Measurements from ENCODE around the gene SOHLH2.

SOHLH2 gene

DNA sequence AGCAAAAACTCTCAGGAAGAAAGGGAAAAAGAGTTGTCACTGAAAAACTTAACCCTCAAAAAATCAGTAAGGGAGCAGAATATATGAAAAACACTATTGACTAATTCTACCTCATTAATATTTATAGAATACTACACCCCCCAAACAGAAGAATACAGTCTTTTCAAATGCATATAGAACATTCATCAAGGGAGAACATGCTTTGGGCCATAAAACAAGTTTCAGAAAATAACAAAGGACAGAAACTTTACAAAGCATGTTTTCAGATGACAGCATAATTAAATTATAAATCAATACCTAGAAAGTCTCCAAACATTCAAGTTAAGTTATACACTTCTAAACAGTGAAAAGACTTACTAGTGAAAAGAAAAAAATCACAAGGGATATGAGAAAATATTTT is 30.5 kb downstream of the SOHLH2 start:
- no peak for DNase-seq

DNA sequence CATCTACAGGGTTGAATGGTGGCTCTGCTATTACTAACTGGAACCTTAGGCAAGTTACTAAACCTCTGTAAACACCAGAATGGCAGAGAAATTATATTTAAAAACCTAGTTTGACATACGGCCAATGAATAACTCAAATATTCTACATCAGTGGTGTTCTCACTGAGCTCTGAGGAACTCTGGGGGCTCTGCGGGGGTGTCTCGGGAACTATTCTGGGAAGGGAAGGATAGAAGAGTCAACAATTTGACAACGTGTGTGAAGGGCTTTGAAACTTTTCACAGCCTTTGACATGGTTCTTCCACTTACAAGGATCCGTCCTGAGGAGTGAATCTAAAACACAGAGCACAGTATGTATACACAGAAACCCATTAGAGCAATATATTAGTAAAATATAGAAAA is 38.7 kb downstream of the SOHLH2 start:
- DNase-seq: no peak

DNA sequence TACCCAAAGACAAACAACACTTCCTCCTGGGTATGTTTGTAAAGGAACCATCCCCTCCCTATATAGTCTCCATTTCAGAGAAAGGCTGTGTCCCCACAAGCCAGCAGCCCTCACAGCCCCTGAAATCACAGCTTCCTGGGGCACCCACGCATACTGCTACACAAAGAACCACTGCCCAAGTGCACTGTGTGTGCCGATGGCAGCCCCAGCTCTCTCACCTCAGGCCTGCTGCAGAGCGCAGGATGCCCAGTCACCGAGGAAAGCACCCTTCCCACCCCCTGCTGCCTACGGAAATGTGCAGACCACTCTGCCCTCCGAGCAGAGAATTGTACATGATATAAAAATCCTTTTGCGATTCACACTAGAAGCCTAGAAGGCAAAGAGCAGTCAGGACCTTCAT is 39.4 kb downstream of the SOHLH2 start:
- DNase-seq: no peak

DNA sequence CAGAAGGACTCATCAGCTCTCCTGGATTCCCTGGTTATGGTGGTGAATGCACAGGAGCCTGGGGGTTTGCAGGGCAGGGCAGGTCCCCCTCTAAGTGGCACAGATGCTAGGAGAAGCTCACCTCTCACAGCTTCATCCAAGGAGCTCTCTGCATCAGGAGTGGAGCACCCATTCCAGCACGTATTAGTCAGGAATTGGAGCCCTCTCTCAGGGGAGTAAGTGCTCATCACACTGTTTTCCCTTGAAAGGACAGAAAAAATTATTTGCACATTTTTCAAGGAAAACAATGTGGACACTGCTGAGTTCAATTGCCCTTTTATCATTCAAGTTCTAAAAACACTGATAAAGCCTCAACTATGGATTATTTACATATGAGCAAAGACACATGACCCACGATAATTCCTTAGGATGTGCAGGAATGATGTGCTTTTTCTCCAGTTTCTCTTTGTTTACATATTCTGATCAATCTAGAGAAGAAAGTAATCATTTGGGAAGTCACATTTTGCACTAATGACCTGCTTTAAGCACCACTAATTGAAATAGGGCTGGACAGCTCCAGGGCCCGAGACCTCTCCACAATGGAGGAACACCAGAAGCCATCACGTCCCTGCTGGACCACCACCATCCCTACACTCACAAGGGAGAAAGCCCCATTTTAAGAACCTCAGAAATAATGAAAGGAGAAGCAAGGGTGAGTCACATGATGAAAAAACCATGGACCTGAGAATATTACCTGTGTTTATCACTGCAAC is 40.6 kb downstream of the SOHLH2 start:
- no peak for DNase-seq

DNA sequence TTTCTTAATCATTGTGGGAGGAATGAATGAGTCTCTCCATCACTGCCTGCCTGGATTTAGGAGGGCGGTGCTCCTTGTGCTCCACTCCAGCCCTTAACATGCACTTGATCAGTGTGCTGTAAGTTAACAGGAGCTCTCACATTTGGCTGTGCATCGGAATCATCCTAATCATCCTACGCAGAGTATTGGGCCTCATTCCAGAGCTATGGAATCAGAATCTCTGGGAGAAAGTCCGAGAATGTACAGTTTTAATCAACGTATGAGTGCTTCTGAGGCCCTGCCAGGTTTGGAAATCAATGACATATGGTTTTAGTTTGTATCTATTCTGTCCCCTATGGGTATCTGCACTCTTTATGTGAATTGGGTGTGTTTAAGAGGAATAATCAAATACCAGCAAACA is 48.3 kb downstream of the SOHLH2 start:
- DNase-seq: no peak

DNA sequence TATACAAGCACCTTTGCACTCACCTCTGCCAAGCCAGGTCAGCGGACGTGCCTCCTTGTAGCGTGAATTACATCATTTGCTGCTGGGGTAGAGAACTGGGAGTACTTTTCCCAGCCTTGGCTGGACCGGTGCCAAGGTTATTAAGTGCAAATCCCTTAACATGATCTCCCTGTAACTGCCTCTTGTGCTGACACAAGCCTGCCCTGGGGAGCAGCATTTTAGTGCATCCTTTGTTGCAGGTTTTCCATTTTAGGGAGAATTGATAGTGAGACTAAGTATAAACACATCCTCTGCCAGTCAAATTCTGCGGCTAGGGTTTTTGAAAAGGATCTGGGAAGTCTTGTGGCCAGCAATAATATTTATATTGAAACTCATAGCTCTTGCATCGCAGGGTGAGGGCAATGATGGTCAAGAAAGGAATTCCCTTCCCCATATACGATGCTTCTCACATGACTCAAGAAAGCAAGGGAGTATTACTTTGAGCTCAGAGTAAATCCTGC is 50.5 kb downstream of the SOHLH2 start:
- DNase-seq: peak; percentile 80 to 82

DNA sequence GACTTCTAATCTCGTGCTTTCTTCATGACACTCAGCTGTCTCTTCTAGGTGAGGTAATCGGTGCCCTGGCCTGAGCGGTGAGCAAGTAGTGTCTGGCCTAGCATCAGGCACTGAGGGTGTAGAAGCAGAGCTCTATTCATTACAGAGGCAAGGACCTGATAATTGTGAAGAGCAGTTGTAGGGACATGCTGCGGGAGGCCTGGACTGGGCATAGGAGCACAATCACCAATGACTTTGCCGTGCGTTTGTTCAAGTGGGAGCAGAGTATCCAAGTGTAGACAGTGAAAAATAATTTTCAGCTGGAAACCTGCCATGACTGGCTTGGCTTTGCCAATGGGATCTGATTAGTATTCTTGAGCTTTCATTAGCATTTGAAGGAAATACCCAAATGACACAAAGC is 51.1 kb downstream of the SOHLH2 start:
- DNase-seq: peak; percentile 43 to 51

DNA sequence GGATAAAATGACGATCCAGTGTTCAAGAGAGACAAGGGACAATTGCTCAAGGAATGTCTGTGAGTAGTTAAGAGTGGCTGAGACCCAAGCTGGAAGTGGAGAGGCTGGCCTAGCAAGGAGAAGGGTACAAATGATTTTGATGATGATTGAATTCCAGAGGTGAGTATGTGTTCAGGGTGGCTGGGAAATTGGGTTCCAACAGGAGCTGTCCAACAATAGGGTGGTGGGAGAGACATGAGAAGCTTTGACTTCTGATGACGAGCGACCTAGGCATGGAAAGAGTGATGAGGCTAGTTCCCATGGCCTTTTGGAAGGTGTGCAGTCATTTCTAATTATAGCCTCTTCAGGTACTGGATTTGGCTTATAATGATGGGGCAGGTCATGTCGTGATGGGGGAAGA is 54.1 kb downstream of the SOHLH2 start:
- no peak for DNase-seq

DNA sequence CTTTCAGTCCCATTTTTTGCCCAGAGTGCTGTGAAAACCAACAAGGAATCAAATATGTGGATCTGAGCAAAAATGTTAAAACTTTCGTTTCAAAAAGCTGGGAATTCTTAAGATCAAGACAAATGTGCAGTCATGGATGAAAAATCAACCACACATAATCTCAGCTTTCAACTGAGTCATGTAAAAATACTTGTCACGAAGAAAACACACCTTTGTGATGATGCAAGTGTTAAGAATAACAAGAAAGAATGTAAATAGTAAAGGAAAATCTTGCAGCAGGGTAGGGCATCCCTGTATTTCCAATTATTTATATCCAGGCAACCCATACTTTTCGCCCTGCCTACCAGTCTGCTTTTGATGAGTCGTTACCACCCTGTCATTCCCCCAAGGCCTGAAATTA is 55.7 kb downstream of the SOHLH2 start:
- DNase-seq: no peak

DNA sequence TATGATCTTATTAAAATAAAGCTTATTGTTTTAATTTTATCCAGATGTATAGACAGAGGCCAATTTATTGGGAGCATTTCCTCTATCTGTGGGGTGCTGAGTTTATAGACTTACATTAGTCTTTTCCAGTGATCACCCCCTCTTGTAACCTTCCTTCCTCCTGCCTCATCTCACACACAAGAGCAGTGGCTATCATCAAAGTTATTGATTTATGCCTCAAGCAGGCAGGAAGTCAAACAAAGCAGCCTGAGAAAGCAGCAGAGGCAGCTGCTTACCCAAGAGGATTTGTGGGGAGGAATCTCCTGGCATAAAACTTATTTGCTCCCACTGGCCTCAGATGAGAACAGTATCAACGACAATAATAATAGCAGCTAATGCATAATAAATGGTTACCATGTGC is 56.9 kb downstream of the SOHLH2 start:
- peak; percentile 58 to 60 for DNase-seq

DNA sequence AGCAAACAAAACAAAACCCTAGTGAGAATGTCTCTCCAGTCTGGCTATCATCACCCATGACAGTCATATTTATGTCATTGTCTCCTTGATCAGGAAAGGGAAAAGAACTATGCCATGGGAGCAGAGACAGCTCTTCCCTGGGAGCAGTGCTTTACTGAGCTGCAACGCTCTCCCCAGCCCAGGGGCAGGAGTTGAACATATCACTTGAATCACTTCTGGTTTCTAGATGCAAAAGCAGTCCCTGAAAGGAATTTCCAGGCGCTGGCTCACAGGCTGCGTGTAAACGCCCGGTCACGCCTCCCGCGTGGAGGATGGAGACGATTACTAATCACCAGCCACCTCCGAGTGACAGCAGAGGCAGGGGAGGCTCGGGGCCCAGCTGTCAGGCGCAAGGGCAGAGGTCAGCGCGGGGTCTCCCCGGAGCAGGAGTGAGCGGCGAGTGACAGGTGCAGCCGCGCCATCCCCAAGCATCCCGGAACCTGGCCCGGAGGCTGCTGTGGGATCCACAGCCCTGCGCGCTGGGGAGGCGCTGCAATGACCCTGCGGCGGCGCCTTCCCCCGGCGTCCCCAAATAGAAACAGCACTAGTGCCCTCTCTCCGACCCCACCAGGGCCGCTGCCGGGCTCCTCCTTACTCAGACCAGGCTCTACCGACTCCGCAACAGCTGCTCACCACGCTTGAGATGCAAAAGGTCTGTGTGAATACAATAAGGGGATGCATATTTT is 59.6 kb downstream of the SOHLH2 start:
- DNase-seq: no peak

DNA sequence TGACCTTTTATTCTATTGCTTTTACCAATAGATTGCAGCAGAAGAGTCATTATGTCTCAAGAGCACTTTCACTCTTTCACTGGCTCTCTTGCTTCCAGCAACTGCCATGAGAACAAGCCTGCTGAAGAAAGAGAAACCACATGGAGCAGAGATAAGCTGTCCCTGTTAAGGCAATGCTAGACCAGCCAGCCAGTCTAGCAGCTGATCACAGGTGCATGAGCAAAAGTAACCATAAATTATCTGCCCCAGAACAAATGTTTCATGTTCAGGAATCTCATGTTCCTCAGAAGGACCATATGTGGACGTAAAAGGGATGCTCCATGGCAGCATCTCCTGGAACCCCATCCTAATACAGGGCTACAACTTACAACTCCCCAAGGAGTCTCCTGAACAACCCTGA is 62.8 kb downstream of the SOHLH2 start:
- no peak for DNase-seq

DNA sequence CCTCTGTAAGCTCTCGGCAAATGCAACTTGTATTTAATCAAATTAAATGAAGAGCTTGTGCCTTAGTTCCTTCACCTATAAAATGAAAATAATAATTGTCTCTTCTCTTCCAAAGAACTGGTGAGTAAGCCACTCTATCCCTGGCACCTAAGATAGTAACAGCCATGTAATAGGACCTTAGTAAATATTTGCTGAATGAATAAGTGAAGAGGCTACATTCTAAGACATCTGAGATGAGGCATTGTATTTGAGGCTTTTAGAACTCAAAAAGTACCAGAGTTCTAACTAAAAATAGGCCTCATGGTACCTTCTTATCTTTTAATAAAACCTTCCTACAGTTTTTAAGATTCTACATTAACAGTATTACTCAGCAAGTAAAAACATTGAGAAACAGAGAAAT is 65.9 kb downstream of the SOHLH2 start:
- DNase-seq: no peak

DNA sequence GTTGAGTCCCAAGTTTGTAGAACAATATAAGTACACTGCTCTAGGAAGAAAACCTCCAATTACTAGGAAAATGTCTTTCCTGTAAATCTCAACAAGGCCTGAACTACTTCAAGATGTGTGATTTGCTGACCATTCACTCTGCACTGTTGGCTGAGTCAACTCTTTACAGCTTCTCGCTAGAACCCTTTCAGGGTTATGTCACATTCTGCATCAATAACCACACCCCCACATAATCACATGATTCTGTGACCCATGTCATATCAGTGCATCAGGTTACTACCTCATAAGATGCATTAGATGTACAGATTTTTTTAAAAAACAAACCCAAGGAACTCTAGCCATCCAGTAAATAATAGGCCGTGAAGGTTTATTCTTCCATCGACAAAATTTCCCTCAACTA is 67.0 kb downstream of the SOHLH2 start:
- DNase-seq: no peak

DNA sequence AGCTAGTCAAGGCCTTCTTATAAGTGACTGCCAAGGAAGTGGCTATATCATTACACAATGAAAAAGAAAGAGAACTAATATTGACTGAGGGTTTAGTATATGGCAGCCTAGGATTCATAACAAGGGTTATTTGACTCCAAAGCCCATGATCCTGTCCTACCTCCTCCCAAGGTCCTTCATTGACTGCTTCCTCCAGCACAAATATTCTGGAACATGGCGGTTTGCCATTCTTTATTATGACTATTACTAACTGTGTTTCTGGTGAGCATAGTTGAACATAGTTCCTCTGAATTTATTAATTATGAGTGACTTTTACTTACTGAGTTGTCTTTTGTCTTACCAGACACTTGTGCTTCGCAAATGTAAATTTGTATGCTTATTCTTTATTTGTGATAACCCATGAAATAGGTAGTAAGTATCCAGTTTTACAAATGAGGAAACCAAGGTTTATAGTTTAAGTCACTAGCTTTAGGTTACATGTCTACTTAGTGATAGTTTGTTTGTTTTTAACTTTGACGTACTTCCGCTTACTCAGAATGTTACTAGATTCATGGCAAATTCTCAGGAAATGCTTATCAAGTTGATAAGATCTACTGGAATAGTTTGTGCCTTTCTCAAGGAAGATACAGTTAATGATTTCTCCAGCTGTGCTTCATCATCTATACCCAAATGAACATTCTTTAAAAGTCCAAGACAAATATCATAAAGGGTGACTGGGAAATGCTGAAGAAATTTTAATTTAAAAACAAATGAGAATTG is 67.7 kb downstream of the SOHLH2 start:
- no peak for DNase-seq

DNA sequence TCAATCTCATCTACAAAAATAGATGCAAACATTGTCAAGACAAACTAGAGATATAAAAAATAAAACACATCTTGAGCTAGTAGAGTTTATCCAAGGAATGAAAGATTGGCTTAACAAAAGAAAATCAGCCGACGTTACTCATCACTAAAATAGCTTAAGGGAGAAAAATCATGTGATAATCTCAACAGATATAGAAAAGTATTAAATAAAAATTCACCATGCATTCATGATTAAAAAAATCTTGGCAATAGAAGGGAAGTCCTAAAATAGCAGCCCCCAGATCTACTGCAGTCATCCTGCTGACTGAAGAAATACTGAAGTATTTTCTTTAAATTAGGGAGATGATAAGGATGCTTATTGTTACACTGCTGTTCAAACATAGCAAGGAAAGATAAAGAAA is 70.6 kb downstream of the SOHLH2 start:
- DNase-seq: no peak

DNA sequence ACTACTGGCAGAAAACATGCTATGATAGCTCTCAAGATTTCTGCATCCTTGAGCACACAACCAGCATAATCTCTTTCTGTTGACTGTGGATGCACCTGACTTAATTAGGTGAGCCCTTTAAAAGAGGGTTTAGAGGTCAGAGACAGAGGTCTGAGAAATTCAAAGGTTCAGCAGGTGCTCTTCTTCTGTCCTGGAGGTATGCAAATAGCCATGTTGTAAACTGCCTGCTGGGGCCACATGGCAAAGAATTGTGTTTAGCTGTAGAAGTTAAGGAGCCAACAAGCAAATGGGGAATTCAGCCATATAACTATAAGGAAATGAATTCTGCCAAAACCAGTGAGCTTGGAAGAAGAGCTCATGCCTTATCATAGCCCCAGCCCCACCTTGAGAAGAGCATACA is 71.6 kb downstream of the SOHLH2 start:
- DNase-seq: no peak

DNA sequence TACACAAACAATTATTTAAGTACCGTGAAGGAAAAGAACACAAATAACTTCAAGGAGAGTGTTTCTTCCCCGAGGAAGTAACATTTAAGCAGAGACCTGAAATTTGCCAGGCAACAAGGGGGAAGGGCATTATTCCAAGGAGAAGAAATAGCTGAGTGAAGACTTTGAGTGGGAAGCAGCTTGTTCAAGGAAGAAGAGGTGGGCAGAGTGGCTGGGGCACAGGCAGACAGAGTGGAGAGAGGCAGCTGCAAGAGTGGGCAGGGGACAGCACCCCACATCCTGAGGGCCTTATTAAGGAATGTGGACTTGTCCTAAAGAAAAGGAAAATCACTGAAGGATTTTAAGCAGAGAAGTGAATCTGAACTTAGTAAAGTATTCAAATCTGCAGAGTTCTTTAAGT is 78.5 kb downstream of the SOHLH2 start:
- DNase-seq: no peak

DNA sequence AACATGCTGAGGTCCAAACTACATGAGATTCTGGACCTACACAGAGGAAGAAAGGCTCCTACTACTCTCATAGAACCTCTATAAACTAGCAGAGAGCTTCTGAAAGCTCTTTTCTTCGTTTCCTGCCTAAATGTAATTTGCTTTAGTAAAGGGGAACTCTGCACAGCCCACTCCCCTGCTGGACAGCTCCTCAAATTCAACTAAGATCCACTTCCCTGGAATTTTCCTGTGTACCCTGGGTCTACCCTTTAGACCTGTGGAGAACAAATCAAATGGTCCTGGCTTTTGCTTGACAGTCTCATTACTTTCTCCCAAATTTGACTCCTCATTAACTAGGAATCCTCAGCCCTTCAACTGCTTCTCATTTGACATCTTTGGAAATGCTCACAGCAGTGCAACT is 79.7 kb downstream of the SOHLH2 start:
- DNase-seq: no peak

DNA sequence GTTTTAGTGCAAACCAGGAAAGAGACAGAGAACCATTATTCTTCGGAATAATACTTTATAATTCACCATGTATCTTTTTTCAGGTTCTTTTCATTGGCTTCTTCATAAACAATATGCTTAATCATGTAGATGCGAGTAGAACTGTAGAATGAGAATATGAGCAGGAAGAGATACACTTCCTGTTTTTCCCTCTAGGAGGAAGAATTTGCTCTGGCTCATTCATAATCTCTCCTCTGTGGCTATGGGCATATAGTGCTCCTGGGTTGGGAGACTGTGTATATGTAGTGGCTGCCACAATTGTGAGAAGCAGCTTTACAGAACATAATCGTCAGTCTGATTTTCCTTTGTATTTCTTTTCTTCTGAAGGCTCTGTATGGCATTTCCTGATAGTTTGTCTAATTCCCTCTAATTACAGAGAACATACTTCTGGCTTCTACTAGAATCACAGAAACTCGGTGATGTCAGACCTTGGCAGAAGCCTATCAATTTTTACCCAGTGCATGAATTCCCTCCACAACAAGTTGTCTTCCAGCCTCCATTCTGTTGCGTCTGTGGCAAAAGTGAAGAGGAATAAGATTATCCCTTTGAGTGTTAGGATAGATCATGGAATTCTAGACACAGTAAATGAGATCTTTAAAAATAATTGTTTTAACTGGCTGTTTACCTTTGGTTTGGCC is 80.3 kb downstream of the SOHLH2 start:
- peak in 1 of 2 experiments; percentile 22 for DNase-seq

DNA sequence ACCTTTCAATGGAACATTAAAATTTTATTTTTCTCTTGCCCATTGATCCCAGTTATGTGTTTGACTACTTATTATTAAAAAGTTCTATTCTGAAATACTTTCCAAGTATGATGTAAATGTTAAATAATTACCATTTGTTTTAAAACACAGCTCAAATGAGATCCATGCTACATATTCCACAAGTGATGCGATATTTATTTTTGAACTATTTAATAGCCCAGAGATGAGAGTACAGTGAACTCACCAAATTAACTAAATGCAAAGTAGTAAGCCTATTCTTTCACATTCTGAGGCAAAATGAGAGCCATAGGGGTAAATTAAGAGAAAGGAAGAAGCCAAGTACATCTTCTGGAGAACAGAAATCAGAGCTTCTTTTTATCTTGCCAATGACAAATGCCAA is 82.0 kb downstream of the SOHLH2 start:
- DNase-seq: no peak

DNA sequence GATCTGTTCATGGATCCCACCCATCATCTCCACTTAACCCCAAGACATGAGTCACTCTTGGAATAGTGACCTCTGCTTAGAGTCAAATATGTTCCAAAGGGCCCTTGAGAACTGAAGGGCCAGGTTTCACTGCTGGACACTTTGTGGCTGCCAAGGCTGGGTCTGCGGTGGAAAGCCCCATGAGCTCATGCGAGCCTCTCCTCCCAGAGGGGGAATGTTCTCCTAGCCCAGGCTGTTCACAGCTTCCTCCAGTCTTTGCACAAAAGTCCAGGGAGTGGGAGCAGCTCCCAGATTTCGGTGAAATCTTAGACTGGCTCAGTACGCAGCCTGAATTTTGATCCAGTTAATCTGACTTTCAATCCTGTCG is 82.4 kb downstream of the SOHLH2 start:
- peak; percentile 35 to 38 for DNase-seq

DNA sequence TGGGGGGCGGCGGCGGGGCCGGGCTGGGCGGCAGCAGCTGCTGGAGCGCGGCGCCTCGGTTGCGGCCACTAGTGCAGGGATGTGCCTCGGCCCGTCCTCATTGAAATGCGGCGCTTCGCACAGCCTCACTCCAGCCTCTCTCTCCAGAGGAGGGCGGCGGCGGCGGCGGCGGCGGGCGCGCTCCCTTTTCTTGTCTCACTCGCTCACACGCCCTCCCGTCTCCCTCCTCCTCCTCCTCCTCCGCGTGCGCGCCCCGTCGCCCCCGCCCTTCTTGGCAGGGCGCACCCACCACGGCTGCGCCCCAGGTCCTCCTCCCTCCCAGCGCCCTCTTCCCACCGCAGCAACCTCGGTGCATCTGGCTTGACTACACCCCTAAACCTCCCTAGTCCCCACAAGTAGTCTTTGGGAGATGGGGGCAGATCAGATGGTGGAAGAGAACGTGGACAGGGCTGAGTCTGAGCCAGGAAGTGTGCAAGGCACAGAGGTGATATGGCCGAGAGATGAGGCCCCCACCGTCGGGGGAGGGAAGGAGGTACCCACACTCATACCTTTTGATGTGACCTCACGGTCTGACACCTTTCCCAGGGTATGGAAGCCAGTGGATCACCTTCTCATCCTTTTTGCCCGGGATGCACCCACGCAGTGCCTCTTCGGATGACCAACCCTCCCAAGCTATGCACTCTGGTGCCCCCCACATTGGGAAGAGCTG is 83.0 kb downstream of the SOHLH2 start, which contains the start of gene DCLK1:
Gene DCLK1 (minus strand): TSS at position 161 of the 709 bp plus-strand sequence.
- DNase-seq: peak; percentile 51 to 78
